ENCODE measurements around the gene RAB5B.
A peak's percentile ranks its signal among the peaks of the same experiment; 100 is the strongest.

- TF ChIP-seq POLR2A (IDR thresholded peaks at IDR 0.05; ENCODE audit: low read depth, low read length) = peak; percentile 62; the same call in 1 of the 2 replicates
- TF ChIP-seq POLR2AphosphoS5 (IDR thresholded peaks at IDR 0.05; ENCODE audit: low read depth, low read length) = peak; percentile 74
- TF ChIP-seq TAF1 (IDR thresholded peaks at IDR 0.05; ENCODE audit: low read depth, low read length) = peak; percentile 75
- TF ChIP-seq SPI1 (IDR thresholded peaks at IDR 0.05; ENCODE audit: low read depth, low read length) = no peak
Measured at GRCh38 chr12:55927588-55928502, 46.0 kb upstream of the RAB5B start, which contains the start of gene PYM1.

Data from GM12891 (cell line).